GDM1 (cell line): ENCODE data around the gene CASD1.
A peak's percentile ranks its signal among the peaks of the same experiment; 100 is the strongest.

ENCODE experiments used
- DNase-seq: peaks from one replicate; lab custom pipeline; 2025; lab: John Stamatoyannopoulos, UW

Gene CASD1

DNA sequence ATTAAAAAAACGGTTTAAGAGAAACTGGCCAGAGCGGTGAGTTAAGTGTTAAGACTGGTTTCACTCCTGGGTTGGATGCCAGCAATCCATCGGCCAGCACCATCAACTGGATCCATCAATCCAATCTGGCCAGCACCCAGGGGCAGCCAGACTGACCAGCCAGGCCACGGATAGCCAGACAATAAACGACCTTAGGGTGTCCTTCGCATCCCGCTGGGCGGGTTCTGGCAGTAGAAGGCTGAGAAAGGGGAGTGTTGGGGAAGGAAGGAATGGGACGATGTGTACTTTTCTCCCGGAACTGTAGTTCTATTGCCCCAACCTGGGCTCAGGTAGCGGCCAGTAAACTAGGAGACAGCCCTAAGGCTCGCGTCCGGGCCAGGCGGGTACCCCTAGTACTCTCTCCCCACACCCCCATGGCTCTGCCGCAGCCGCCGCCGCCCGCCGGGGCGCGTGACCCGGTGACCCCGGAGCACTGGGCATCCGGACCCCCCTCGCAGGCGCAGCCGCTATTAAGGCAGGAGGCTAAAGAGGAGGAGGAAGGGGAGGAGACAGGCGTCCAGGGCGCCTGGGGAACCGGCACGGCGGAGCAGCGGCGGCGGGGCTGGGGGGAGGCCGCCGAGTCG lies at the start of gene CASD1:
Gene CASD1, plus strand, starts transcription at position 546 of the 623 bp plus-strand sequence. CDS start 276 bp downstream, outside the sequence.
- DNase-seq = peak; percentile 72

DNA sequence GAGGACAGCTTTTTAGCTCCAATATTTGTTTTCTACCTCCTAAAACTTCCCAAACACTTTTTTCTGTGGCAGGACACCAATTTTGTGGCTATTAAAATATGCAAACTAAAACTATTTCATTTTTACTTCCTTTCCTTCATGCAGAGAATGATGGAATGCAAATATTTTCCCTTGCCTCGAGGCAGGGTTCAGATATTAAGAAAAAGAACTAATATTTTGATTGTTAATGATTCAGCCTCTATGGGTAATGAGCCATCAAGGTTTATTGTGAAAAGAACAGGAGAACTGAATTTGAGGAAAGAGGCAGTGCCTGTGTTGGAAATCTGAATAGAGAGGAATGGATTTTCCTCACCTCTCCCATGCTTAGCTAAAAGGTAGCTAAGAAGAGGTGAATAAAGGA lies 43.1 kb upstream of the CASD1 start:
- DNase-seq = no peak

DNA sequence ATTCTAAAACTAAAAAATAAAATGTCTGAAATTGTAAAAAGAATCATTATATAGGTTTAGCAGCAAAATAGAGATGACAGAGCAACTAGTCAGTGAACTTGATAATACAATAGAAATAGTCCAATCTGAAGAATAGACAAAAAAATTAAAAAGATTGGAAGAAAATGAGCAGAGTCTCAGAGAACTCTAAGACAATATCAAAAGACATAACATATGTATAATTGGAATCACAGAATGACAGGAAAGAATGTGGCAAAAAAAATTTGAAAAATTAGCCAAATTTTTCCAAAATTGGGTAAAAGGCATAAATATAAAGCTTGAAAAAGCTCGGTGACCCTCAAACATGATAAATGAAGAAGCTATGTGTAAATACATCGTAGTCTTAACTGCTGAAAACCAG lies 38.0 kb upstream of the CASD1 start:
- no peak for DNase-seq

DNA sequence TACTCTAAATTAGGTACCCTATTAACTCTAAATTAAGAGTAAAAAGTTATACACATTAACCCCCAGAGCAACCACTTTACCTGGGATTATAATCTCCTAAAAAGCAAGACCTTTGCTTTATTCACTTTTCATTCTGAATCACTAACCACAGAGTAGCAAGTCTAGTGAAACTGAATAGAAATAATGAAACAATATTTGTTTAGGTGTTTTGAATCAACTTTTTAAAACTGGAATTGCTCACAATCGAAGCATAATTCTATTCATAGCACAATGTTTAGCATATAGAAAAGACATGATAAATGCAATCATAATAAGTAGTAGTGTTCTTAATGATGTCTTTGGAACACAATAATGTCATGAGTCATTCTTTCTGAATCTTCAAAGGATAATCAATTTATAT lies 37.0 kb upstream of the CASD1 start:
- DNase-seq = no peak

DNA sequence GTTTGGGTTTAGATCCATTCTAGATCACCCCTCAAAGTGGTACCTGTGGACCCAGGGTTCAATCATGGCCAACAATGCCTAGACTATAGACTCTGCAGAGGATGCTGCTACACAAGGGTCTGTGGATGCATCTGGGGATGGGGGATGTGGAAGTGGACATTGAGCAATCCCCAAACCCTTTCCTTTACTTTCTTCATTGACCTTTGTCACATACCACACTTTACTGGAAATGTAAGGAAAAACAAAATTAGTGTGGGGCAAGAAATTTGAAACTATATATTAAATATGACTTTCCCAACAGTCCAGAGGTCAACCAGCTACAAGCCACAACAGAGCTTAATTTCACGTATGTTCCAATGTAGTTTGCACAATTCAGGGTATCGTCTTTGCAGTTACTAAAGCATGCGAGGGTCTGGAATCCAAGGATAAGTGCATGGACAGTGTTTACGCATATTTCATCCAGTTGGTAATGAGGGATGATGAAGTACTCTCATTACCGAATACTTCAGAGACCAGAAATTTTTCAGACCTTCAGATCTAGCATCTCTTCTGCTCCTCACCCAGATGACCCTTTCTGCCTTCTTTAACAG lies 33.3 kb upstream of the CASD1 start:
- no peak for DNase-seq

DNA sequence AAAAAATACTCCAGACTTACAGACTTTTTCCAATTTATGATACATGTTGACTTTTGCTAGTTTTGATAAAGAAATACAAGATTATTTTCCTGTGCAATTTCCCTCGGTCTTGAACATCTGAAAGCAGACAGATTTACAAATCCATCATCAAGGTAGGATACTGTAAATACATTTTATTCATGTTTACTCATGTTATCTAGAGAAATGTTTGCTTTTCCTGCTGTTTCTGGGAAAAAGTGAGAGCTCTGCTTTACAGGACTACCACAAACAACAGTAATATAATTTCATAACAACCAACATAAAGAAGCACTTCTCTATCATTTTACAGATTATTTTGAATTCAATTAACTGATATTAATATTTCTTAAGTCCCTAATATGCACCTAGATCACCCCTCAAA lies 31.7 kb upstream of the CASD1 start:
- no peak for DNase-seq

DNA sequence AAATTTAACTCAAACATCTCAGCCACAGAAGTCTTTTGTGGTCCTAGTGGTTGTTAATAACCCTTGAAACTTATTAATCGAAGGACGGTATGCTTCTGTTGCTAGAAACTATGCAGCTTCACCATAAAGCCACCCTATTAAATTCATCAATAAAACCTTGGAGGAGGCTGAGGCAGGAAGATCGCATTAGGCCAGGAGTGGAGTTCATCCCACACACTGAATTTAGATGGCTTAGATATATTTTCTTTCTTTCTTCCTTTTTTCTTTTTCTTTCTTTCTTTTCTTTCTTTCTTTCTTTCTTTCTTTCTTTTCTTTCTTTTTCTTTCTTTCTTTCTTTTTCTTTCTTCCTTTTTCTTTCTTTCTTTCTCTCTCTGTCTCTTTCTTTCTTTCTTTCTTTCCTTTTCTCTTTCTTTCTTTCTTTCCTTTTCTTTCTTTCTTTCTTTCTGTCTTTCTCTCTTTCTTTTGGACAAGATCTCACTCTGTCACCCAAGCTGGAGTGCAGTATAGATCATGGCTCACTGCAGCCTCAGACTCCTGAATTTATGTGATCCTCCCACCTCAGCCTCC lies 30.9 kb upstream of the CASD1 start:
- DNase-seq = no peak

DNA sequence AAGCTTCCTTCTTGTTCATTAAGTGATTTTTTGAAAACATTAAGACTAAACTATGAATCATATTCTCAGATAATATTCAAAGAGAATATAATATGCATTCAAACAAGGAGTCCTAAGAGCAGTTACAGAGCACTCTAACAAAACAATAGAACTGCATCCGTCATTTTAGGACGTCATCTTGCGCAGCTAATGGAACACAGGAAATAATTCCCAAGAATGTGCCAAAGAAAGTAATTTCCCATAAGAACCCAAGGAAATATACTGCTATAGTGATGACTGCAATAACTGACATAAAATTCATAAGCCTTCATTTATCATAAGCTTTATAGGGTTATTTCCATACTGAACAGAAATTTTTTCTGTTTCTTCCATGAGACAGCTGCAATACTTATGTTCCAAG lies 28.3 kb upstream of the CASD1 start:
- DNase-seq = no peak

DNA sequence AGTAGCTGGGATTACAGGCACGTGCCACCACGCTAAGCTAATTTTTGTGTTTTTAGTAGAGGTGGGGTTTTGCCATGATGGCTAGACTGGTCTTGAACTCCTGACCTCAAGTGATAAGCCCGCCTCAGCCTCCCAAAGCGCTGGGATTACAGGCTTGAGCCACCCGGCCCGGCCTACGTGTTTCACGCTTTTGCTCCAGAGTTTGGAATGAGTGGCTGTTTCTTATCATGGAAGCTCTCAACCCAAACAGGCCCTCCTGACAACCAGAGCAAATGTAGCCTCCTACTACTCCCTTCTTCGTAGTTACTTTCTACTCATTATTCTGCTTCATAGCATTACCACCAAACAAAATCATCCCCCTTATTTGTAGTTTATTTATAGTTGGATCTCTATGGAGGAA lies 26.8 kb upstream of the CASD1 start:
- DNase-seq = no peak

DNA sequence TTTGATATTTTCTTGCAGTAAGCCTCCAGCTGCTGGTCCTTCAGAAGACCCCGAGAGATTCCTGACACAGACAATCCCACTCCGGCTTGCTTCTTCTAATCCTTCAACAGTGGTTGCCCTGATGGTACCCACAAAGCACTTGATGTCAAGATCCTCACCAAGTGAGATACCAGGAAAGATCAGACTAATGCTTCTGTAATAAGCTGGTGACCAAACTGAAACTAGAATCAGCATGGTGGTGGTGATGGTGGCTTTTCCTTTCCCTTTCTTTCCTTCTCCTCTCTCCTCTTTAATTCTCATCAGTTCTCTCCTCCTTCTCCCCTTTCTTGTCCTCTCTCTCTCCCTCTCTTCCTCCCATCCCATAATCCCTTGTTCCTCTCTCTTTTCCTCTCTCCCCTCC lies 25.8 kb upstream of the CASD1 start:
- DNase-seq = no peak

DNA sequence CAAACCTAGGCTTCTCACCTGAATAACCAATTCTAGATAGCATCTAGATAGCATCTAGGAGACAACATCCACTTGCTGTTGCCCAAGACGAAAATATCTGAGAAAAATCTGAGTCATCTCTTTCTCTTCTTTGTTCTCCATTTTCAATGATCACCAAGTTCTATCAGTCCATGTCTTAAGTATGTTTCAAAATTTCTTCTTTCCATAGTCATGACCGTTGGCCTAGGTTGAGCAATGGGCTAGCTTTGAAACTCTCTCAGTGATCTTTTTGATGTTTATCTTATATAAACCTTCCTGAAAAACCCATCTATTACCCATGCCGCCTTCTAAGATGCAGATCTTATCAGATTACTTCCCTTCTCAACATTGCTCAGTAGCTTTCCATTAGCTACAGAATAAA lies 23.4 kb upstream of the CASD1 start:
- no peak for DNase-seq

DNA sequence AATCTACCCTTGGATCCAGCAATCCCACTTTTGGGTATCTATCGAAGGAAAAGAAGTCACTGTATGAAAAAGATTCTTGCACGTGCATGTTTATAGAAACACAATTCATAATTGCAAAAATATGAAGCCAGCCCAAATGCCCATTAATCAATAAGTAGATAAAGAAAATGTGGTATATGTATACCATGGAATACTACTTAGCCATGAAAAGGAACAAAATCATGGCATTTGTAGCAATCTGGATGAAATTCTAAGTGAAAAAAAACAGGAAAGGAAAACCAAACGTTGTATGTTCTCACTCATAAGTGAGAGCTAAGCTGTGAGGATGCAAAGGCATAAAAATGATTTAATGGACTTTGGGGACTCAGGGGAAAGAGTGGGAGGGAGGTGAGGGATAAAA lies 18.2 kb upstream of the CASD1 start:
- DNase-seq = no peak

DNA sequence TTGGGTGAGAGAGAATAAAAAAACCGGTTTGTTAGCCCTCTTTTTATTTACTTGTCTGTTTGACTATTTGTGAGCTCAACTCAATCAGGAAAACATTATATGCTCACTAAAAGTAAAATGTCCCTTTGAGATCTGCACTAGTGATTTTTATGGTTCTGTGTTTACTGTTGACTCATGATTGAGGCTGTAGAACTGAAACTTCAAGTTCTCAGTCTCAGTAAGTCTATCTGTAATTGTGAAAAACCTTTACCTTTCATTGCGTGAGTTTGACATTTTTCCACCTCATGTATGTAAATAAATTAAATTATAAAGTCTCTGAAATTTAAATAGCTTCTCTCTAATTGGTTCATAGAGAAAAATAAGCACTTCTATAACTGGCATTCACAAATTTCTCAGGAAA lies 17.0 kb upstream of the CASD1 start:
- DNase-seq = no peak

DNA sequence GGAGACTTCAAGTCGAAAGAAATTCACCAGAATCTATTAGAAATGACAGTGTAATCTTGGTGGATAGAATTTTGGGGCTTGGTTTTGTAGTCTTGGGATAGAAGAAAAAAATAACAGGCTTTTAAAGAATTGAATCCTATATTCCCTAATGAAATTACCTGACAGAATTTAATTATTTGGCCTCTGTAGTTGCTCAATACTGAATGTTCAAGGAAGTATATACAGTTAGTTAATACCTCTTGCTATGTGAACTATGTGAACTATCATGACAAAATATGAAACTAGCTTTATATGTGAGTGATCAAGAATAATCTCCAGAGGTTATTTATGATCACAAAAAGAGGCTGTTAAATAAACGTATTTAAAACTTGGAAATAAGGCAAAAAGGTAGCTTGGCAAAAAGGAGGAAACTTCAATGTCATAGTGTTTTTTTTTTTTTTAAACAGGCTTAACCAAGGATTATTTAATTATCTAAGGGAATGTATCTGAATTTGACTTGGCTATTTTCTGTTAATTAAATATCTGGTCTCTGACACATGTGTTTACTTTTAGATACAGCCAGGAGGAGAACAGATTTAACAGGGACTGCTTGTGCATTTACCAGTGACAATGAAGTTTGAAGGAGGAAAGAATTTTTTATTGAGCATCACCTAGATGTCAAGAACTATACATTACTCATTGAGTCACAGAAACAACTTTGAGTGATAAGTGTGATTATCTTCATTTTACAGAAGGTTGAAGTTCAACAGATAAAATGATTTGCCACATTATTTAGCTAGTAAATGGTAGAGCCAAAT lies 11.5 kb upstream of the CASD1 start:
- DNase-seq = no peak

DNA sequence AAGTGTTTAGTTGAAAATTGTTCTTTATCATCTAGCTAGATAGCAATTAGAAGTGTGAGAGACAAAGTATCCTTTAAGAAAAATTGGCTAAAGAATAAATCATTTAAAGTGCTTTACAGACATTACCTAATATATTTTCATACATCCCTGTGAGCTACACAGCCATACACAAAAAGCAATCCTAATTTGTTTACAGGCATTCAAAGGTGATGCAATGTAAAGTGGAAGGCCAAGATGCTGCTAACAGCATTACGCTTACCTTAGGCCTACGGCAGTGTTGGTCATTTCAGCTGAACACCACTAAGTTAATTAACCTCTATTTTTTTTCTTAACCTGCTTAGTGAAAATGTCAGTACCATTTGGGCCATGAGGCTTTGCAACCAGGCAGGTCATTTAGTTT lies 10.7 kb upstream of the CASD1 start:
- no peak for DNase-seq

DNA sequence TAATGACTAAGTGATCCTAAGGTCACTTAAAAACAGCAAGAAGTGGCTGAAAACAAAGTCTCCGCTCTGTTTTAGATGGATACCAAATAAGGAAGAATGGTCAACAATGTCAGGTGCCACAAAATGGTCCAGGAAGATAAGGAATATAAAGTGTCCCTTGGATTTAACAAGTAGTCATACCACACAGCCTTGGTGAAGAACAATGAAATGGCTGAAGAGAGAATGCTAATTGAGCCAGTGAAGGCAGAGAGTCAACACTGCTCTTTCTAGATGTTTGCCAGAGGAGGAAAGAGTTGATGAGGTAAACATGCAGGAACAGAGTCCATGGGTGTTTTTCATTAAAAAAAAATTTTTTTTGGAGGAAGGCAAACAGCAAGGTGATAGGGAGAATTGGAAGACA lies 2.1 kb upstream of the CASD1 start:
- DNase-seq = no peak

DNA sequence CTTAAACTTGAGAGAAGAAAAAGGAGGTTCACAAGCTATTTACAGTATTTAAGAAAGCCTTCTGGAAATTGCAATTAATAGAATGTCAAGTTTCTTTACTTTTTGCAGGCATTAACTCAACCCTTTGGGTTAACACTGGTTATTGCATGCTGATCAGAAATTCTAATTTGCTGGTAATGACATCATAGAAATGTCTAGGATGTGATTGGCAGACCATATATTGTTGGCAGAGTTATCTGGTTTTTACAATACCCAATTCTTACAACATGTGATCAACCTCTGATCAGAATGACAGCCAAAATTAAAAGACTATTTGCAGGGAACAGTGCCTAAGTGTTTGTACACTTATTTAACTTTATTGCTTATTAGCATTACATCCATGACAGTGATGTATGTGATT lies 1.6 kb upstream of the CASD1 start:
- no peak for DNase-seq

DNA sequence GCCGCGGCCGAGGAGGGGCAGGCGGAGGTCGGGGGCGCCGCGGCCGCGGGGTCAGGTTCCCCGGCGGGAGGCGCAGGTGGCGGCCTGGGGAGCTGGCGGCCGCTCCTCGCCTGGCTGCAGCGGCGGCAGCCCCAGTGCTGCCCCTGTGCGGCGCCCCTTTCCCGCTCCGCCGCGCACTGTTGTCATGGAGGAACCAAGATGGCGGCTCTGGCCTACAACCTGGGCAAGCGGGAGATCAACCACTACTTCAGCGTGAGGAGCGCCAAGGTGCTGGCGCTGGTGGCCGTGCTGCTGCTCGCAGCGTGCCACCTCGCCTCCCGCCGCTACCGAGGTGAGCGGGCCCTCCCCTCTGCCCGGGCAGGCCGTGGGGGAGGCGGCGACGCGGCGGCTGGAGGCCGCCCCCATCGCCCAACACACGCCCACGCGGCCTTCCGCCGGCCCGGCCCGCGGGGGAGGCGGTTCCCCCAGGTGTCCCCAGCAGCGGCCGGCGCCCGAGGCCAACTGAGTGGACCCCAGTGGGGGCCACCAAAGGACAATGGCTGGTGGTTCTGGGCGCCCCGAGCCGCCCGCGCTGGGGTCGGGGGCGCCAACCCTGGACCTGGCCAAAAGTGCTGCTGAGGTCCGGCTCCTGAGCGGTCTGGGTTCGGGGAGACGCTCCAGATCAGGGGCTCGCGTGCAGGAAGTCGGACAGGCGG lies 425 bp downstream of the CASD1 start:
- peak; percentile 52 for DNase-seq

DNA sequence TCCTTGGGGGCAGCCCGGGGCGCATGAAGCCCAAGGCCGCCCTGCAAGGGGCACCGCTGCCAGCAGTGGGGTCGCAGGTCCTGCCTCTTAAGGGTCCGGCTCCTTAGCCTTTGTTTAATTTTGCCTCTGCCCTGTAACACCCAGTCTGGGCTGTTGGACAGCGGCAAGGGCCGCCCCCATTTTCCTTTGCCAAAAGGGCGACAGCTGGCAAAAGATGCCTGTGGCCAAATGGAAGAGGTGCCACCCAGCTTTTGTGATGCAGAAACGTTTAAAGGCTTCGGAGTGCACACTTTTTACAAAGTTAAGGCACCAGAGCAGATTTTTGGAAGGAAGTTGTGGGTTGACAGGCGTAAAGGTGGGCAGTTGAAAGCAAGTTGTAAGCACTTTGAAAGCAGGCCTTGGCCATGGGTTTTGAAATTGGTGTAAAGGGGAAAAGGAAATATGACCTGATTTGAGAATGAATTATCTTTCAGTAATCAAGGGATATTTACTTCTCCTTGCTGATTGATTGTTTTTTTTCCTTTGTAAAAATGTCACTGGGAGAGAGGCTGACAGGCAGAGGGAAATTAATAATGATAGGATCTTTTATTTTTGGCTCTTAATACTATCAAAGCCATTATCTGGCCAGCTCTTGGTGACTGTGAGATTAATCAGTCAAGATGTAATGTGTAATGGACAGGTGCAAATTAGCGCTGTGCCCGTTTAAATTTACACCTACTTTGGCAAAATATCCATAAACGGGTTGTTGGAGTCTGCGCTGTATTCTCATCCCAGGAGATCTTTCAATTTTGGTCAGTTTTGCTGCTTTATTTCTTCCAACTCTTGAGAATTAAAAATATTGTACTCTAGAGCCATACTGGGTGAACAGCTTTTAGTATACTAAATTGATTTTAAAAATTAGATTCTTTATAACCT lies 1.2 kb downstream of the CASD1 start:
- no peak for DNase-seq

DNA sequence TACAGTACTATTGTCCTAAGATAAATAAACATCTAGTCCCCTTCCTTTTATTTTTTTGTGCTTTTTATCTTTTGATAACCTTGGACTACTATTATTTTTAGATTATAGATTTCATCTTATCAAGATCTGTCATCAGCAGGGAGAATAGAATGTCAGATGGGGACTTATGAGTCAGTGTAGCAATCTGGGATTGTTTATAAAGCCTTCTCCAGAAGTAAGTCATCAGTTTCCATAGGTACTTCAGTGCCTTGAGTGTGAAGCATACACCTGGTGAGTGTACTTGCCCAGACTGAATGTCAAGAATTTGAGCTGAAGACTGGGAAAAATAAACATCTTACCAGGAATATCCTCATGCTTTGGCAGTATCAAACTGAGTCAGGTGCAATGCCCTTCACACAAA lies 2.1 kb downstream of the CASD1 start:
- no peak for DNase-seq

DNA sequence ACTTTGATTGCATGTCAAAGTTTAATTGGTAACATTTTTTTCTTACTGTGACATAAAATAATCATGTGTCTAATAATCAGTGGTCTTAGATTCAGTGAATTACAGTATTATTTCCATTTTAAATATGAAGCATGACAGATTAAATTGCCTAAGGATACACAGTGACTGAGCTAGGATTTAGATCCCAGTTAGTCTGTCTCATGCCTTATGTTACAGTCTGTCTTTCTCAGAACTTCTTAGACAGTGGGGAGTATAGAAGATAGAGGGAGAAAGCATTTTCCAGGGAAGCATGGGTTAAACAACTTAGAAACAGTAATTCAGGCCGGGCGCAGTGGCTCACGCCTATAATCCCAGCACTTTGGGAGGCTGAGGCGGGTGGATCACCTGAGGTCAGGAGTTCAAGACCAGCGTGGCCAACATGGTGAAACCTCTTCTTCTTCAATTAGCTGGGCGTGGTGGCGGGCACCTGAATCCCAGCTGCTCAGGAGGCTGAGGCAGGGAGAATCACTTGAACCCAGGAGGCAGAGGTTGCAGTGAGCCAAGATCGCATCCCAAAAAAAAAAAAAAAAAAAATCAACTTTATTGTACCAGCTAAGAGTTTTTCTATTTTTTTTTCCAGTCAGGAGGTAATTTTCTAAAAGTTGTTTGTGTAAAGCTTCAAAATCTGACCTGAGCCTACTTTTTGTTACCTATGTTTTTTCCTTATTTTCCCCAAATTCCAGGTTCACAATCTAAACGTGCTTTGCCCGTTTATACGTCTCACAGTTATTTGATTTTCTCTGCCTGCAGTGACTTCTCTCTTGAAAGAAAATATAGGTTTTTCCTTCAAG lies 3.3 kb downstream of the CASD1 start:
- no peak for DNase-seq
